Fibroblast of lung (primary cell): Measurements from ENCODE around the gene CDK1.

Source experiments
- CTCF ChIP-seq, 2 donors: IDR thresholded peaks in 1 of 2; conservative IDR thresholded peaks in 1 of 2; 1 replicate in 1 of 2; 2 replicates in 1 of 2; pipeline ENCODE4 v1.5.1; 2011 to 2012; ENCODE audit warnings: low read length in 2 of 2, control low read depth in 1 of 2, inconsistent platforms in 1 of 2, low read depth in 1 of 2, mild to moderate bottlenecking in 1 of 2
- EZH2 ChIP-seq: IDR thresholded peaks from 2 replicates; pipeline ENCODE4 v1.5.1; 2012; ENCODE audit warnings: low read length, control low read depth, mild to moderate bottlenecking; ENCODE audit errors: missing control alignments

DNA sequence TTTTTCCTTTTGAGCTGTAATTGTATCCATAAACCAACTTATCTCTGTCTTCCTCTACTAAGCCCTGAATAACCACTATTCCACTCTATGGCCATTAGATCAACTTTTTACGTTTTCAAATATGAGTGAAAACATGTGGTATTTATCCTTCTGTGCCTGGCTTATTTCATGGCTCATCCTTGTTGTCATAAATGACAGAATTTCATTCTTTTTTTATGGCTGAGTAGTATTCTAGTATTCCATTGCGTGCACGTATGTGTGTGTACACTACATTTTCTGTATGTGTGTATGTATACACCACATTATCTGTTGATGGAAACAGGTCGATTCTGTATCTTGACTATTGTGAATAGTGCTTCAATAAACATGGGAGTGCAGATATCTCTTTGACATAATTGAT, 11.1 kb downstream of the CDK1 start:
- TF ChIP-seq CTCF (conservative IDR thresholded peaks at IDR 0.05 in 1 of 2, IDR thresholded peaks at IDR 0.05 in 1 of 2; ENCODE audit: low read depth in 1 of 2, low read length in 2 of 2) (no peak), EZH2 (no peak)
